GM12864 (cell line): ENCODE measurements around the gene FMO5.

Source experiments
- DNase-seq: peaks from one replicate; pipeline ENCODE4 v3.0.0-alpha.2; 2011; ENCODE audit warnings: low read depth
- H3K4me3 ChIP-seq: 2 replicates; pipeline ENCODE4 v1.5.1; 2011; ENCODE audit warnings: mild to moderate bottlenecking, low read depth, low read length, control low read depth
- TF ChIP-seq, protein P1 (sequence below): IDR thresholded peaks from 2 replicates; pipeline ENCODE4 v1.5.1; 2011; ENCODE audit warnings: low read depth, mild to moderate bottlenecking, moderate library complexity, low read length, control low read depth, inconsistent platforms; ENCODE audit errors: missing control alignments

Gene FMO5

DNA sequence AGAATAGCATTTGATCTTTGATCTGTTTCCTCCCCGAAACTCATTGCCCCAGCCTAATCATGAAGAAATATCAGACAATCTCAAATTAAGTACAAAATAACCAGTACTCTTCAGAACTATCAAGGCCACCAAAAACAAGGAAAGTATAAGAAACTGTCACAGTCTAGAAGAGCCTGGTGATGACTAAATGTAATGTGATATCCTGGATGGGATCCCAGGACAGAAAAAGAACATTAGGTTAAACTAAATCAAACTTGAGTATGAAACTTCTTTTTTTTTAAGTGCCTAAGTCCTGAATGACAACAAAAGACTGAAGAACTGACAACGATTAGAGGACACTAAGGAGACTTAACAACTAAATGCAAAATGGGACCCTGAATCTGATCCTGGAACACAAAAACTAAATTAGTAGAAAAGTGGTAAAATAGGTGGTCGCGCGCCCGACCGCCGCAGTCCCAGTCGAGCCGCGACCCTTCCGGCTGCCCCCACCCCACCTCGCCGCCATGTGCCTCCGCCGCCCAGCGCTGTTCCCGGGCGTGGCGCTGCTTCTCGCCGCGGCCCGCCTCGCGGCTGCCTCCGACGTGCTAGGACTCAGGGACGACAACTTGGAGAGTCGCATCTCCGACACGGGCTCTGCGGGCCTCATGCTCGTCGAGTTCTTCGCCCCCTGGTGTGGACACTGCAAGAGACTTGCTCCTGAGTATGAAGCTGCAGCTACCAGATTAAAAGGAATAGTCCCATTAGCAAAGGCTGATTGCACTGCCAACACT lies 47.3 kb downstream of the FMO5 start:
- H3K4me3 ChIP-seq, result no peak overlapping the region
- TF ChIP-seq, protein P1, sequence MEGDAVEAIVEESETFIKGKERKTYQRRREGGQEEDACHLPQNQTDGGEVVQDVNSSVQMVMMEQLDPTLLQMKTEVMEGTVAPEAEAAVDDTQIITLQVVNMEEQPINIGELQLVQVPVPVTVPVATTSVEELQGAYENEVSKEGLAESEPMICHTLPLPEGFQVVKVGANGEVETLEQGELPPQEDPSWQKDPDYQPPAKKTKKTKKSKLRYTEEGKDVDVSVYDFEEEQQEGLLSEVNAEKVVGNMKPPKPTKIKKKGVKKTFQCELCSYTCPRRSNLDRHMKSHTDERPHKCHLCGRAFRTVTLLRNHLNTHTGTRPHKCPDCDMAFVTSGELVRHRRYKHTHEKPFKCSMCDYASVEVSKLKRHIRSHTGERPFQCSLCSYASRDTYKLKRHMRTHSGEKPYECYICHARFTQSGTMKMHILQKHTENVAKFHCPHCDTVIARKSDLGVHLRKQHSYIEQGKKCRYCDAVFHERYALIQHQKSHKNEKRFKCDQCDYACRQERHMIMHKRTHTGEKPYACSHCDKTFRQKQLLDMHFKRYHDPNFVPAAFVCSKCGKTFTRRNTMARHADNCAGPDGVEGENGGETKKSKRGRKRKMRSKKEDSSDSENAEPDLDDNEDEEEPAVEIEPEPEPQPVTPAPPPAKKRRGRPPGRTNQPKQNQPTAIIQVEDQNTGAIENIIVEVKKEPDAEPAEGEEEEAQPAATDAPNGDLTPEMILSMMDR, result no peak
- DNase-seq, result no peak

DNA sequence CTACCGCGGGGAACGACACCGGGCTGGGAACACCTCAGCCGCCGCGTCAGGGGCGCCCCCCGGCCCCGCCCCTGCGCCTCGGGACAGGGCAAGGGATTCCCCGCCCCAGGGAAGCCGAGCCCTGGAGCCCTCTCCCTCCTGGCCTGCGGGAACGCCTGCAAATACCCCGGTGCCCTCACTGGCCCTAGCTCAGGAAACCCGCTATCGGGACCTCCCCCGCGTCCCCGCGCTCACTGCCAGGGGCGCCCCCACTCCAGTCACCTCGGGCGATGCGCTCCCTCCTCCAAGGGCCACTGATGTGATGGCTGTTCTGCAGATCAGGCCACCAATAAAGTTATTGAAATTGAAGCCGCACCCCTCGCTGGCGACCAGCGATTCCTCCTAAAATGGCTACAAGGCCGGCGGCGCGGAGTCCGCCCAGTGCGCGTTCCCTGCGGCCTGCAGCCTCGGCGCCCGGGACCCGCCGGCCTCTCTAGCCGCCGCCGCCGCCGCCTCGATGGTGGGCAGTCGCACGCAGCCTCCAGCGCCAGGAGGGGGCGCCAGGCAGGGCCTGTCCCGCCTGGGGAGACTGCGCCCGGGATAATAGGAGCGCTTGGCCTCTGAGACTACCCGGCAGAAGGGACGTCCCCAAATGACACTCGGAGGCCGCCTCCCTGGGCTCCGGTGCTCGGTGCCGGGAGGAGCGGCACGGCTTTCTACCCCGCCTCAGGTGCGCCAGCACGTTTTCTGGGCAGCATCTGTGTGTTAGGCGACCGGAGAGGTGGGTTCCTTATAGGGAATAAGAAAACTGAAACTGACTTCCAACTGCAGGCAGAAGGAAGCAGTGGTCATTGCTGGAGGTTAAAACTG lies 52.7 kb downstream of the FMO5 start, which contains the start of gene PRKAB2:
TSS of gene PRKAB2 (minus strand) at position 303 of the 849 bp plus-strand sequence. CDS start 326 bp downstream, outside the sequence.
- DNase-seq, result peak; percentile 88
- H3K4me3 ChIP-seq, result peak within 1 kb of the TSS; percentile 93
- TF ChIP-seq, protein P1, result peak; percentile 68

DNA sequence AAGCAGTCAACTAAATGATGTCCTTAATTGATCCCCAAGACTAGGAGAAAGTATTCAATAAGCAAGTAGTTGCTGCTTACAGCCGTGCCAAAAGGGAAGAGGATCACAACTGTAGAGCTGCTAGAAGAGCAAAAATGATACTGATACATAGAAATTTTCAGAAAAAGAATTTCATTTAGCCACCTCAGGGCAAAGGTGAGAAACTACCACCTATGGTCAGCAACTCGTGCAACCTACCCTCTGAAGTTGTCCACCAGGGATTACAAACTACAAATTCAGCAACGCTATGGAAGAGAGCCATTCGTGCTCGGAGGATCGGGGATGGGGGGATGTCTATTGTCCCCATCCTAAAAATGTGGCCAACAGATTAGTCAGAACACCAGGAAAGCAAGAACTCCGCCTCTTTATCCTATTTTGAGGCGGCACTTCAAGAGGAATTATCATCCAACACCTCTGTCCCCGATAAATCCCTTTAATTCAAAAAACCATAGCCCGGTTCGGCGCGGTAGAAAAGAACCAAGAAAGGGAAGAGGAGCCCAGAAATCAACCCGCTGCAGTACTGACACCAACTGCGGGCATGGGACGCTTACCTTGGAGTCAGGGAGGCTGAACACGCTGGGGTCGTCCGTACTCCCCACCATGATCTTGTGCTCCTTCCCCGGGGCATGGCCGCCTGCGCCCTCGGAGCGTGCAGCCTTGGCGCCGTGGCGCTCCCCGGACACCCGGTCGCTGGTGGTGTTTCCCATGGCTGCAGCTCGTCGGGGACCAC lies 53.6 kb downstream of the FMO5 start:
- TF ChIP-seq, protein P1, result no peak
- no peak for DNase-seq

DNA sequence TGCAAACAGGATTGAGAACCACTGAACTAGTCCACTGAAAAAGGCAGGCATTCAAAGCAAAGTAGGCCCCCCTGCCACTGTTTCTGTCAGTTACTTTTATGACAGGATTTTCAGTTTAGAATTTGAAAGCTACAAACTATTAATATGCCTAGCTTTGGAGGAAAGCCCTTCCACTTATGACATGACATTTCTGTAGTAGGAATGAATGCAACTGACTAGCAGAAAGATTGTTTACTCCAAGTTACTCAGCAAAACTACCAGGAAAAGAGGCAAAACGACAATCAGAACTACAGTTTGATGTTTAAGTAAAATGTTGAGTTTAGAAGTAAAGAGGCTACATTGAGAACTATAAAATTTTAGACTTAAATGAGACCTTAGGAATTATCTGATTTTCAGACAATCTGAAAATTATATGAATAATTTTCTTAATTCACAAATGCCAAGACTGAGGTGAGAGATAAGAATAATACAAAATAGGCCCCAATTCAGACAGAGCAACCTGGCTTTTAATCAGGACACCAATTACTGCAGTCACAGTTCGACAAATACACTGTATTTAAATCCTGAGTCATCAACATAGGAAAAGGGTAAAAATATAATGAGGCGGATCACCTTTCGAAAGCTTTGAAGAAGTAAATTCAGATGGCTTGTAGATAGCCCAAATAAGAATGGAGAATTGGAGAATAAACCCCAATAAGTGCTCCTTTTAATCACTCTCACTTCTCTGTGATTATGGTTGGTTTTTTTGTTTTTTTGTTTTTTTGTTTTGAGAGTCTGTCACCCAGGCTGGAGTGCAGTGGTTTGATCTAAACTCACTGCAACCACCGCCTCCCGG lies 55.1 kb downstream of the FMO5 start:
- TF ChIP-seq, protein P1, result no peak
- no peak for DNase-seq
- H3K4me3 ChIP-seq, result no peak overlapping the region

More for the DNA sequence above, 53.6 kb downstream of the FMO5 start:
- H3K4me3 ChIP-seq, result peak overlapping the region; percentile 93

DNA sequence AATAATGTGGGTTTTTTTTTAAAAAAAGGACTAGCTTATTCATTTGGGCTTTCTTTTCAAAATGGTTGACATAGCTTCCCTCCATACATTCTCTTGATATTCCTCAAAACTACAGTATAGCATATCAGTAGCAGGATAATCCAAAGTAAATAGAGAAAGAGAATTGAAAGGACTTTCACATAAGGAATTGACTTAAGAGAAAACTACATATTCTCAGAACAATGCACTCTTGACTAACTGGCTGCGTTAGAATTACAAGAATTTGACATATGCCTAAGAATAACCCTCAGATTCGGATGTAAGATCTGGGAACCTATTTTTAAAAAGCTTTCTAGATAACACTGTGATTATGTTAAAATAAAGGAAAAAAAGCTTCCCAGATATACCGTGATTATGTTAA lies 56.0 kb downstream of the FMO5 start:
- DNase-seq, result no peak
- TF ChIP-seq, protein P1, result no peak
- no peak overlapping the region for H3K4me3 ChIP-seq

DNA sequence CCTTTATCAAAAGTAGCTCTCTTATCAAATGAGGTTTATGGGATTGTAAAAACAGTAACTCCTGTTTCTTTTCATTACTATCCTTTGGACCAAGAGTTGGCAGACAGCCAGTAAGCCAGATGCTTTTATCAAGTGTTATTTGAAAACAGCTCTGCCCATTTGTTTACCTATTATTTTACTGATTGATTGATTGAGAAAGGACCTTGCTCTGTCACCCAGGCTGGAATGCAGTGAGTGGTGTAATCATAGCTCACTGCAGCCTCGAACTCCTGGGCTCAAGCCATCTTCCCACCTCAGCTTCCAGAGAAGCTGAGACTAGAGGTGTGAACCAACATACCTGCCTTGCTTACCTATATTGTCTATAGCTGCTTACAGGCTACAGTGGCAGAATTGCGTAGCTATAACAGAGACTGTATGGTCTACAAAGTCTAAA lies 56.5 kb downstream of the FMO5 start:
- DNase-seq, result no peak
- no peak overlapping the region for H3K4me3 ChIP-seq
- TF ChIP-seq, protein P1, result no peak
